Measurements from ENCODE around the gene C1orf35. TPM values are rescaled to one million over a fixed set of nuclear protein-coding genes. Genes with fewer than 3 reads are reported as not detected.
A peak's percentile ranks its signal among the peaks of the same experiment; 100 is the strongest.

The C1orf35 gene
- total and polyA plus RNA-seq, 2 of the 8 experiments (the other 6 are each of a cell fraction or from before 2014, with no cell fraction given), result 18.6 to 19.9 TPM

- no peak overlapping the region for H2AK5ac ChIP-seq (ENCODE audit: low read depth, low read length)
- no peak overlapping the region for H2BK12ac ChIP-seq (ENCODE audit: low read depth, low read length)
- H3K36me3 ChIP-seq (ENCODE audit: control insufficient read depth in 2 of 4, insufficient read depth in 4 of 4, low read length in 3 of 4), result peaks cover 13 to 38% (median 19%) of the 10 kb centered on the region in 4 experiments; a peak in 7 of 8 replicates
- H3K4me3 ChIP-seq (ENCODE audit: extremely low read depth in 1 of 4, insufficient read depth in 2 of 4, low read depth in 3 of 4, low read length in 4 of 4), result no peak overlapping the region
- no peaks in the 10 kb centered on the region for H3K23me2 ChIP-seq (ENCODE audit: low read depth, low read length)
- ChIA-PET POLR2A (ENCODE audit: partially characterized antibody) (interaction anchor here (0.6 to 5.6 kb wide), 6 partner anchors 7 to 1136 kb away, joined by 3 to 53 read pairs (median 4); partner anchors contain the start of genes ARF1 and GJC2), CTCF (ENCODE audit: partially characterized antibody) (interaction anchor here (0.8 to 1.3 kb wide), 3 partner anchors 34 to 98 kb away, joined by 3 to 4 read pairs (median 4); no protein-coding TSS in a partner anchor)
- no peak overlapping the region for H3K23ac ChIP-seq (ENCODE audit: insufficient read length)
- no peak overlapping the region for H3K56ac ChIP-seq (replicated peaks; ENCODE audit: insufficient read length, low read depth, low read length)
- H3K4me2 ChIP-seq (ENCODE audit: insufficient read depth in 1 of 2, low read depth in 2 of 2, low read length in 2 of 2), result no peak overlapping the region
- peaks cover 3 to 5% of the 10 kb centered on the region in 2 experiments; a peak in 3 of 4 replicates for H3K9me3 ChIP-seq (ENCODE audit: insufficient read depth in 2 of 2, low read depth in 1 of 2, low read length in 1 of 2)
- no peak overlapping the region for H2BK120ac ChIP-seq (replicated peaks; ENCODE audit: low read depth, low read length)
- no peak overlapping the region for H2AFZ ChIP-seq (ENCODE audit: low read length)
- no peak overlapping the region for H2BK20ac ChIP-seq (ENCODE audit: low read length)
- peaks cover 30 to 62% of the 10 kb centered on the region in 2 experiments for H4K20me1 ChIP-seq (replicated peaks in 1 of 2; ENCODE audit: control insufficient read depth in 1 of 2, insufficient read depth in 2 of 2, low read length in 2 of 2)
- H4K8ac ChIP-seq (ENCODE audit: extremely low read depth, insufficient read depth, low read length), result peak overlapping the region; percentile 28; the same call in 1 of the 2 replicates
- FAIRE-seq (no peak), DNase-seq (ENCODE audit: low read depth in 1 of 2, low spot score in 2 of 2) (no peak)
- H3K18ac ChIP-seq (ENCODE audit: extremely low read depth, low read length), result no peak overlapping the region
- H2BK5ac ChIP-seq (ENCODE audit: low read depth, low read length), result no peak overlapping the region
- peaks cover 40% of the 10 kb centered on the region for H3K79me1 ChIP-seq (ENCODE audit: low read depth, low read length)
- H3K9ac ChIP-seq (replicated peaks in 1 of 4; ENCODE audit: extremely low read depth in 1 of 4, low read depth in 3 of 4, low read length in 3 of 4), result no peak overlapping the region
- TF ChIP-seq TBP (IDR thresholded peaks at IDR 0.05; ENCODE audit: low read depth, low read length) (no peak), SIX5 (IDR thresholded peaks at IDR 0.05; ENCODE audit: low read depth, low read length) (no peak), CHD1 (IDR thresholded peaks at IDR 0.05; ENCODE audit: low read depth, low read length) (no peak), KDM1A (IDR thresholded peaks at IDR 0.05; ENCODE audit: borderline replicate concordance, low read length) (no peak), BCL11A (IDR thresholded peaks at IDR 0.05; ENCODE audit: low read depth in 2 of 2, low read length in 2 of 2) (no peak)
- H2BK15ac ChIP-seq (ENCODE audit: low read length), result no peak overlapping the region
- no peak overlapping the region for H4K91ac ChIP-seq (replicated peaks; ENCODE audit: insufficient read length, low read length)
- no peak overlapping the region for H4K5ac ChIP-seq (ENCODE audit: insufficient read length, low read depth, low read length)
- H3K27me3 ChIP-seq (replicated peaks in 1 of 4; ENCODE audit: control insufficient read depth in 3 of 4, extremely low read depth in 1 of 4, insufficient read depth in 3 of 4, low read length in 3 of 4), result no peaks in the 10 kb centered on the region
- H3K79me2 ChIP-seq (ENCODE audit: control insufficient read depth in 1 of 2, insufficient read depth in 2 of 2, low read length in 2 of 2), result peaks cover 23 to 55% of the 10 kb centered on the region in 2 experiments
- 87% methylated on average over 10 of the region's 13 CpGs; no CpG with 5 or more reads in 1 of the 2 experiments for WGBS, 2 experiments (ENCODE audit: extremely low coverage in 1 of 2, insufficient coverage in 1 of 2, insufficient read length in 1 of 2, insufficient replicate concordance in 2 of 2, low coverage in 1 of 2, low lambda C conversion rate in 2 of 2, missing lambda C conversion rate in 1 of 2)
- H3K4ac ChIP-seq (replicated peaks; ENCODE audit: insufficient read length, low read depth, low read length), result no peak overlapping the region
- H3K27ac ChIP-seq (ENCODE audit: low read depth, low read length), result no peak overlapping the region
- no peaks in the 10 kb centered on the region for H3K4me1 ChIP-seq (replicated peaks in 1 of 4; ENCODE audit: control insufficient read depth in 3 of 4, insufficient read depth in 4 of 4, low read length in 3 of 4)
- H3K14ac ChIP-seq (ENCODE audit: insufficient read length), result no peak overlapping the region
Measured at GRCh38 chr1:228096416-228097332, 6.5 kb downstream of the C1orf35 start.
